ENCODE measurements around the gene LDAH.
"Not testable (repeated sequence)": the region's sequence is repeated elsewhere in the genome, so short reads cannot be mapped to it uniquely, and the experiment has no call there.

The LDAH gene

DNA sequence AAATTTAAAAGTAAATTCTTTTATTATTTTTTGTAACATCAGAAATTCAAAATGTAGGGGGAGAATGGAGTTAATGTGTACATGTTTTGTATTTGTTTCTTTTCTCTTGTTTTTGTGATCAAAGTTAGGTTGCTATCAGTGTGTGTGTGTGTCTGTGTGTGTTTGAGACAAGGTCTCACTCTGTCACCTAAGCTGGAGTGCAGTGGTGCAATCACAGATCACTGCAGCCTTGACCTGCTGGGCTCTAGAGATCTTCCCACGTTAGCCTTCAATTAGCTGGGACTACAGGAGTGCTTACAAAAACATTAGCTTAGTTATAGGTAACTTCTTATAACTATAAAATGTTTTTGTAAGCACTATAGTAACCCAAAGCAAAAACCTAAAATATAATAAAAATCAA is 105.3 kb downstream of the LDAH start:
- no peak for DNase-seq

- DNase-seq, result not testable (repeated sequence)
Measured at GRCh38 chr2:20716164-20716563, 106.7 kb downstream of the LDAH start.

GRCh38 chr2:20714412-20714811 is 108.5 kb downstream of the LDAH start:
- not testable (repeated sequence) for DNase-seq

DNA sequence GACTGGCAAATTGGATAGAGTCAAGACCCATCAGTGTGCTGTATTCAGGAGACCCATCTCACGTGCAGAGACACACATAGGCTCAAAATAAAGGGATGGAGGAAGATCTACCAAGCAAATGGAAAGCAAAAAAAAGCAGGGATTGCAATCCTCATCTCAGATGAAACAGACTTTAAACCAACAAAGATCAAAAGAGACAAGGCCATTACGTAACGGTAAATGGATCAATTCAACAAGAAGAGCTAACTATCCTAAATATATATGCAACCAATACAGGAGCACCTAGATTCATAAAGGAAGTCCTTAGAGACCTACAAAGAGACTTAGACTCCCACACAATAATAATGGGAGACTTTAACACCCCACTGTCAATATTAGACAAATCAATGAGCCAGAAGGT is 109.3 kb downstream of the LDAH start:
- not testable (repeated sequence) for DNase-seq

DNA sequence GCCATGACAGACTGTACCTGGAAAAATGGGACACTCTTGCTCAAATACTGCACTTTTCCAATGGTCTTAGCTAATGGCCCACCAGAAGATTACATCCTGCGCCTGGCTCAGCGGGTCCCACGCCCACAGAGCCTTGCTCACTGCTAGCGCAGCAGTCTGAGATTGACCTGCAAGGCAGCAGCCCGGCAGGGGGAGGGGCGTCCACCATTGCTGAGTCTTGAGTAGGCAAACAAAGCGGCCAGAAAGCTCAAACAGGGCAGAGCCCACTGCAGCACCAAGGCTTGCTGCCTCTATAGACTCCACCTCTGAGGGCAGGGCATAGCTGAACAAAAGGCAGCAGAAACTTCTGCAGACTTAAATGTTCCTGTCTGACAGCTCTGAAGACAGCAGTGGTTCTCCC is 111.3 kb downstream of the LDAH start:
- not testable (repeated sequence) for DNase-seq

GRCh38 chr2:20707601-20708000 is 115.3 kb downstream of the LDAH start:
- DNase-seq, result no peak

DNA sequence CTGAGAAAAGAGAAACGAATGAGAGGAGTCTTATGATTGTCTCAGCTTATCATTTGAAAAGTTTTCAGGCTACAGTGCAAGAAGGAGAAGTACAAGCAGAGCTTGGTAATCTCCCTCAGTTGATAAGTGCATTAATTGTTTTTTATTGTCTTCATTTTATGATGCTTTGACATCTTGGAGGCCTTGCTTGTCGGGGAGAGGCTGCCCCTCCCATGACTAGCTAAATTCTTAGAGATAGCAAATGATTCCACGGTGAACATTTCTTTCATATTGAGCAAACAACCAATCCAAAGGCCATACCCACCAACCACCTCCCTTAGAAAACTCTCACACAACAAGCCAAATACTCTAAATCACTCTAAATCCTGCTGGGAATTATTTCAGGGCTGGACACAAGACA is 116.1 kb downstream of the LDAH start:
- DNase-seq, result no peak

- DNase-seq, result no peak
Measured at GRCh38 chr2:20706217-20706616, 116.7 kb downstream of the LDAH start.

- DNase-seq, result no peak
Measured at GRCh38 chr2:20704886-20705285, 118.0 kb downstream of the LDAH start.

GRCh38 chr2:20702563-20702962 is 120.3 kb downstream of the LDAH start:
- no peak for DNase-seq

DNA sequence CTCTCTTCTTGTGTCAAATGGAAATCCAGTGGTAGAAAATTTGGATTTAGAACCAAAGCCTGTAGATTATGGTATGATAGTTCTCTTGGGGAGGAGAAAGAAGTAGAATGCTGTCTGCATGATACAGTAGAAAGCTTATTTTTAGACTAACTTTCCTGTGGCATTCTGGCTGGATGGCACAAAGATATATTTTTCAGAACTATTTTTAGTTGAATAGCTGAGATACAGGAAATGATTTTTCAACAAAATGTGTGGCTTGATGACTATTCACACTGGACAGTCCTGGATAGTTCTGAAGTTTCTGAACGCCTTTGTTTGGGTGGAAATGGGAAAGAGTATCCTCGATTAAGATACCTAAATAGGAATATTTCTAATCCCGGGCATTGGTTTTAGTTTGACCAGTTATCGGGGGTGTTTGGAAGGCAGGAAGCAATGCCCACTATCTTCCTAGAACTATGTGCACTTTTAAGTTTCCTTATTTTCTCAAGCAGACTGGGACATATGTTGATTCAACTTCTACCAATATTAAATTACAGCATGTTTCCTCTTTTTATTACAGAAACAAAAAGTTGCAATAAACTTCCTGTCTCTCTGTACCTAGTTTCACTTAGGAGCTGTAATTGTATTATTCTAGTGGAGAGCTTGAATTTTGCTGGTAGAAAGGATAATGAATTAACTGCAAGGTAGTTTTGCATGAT is 123.8 kb downstream of the LDAH start:
- no peak for DNase-seq

- no peak for DNase-seq
Measured at GRCh38 chr2:20697322-20697934, 125.5 kb downstream of the LDAH start.

DNA sequence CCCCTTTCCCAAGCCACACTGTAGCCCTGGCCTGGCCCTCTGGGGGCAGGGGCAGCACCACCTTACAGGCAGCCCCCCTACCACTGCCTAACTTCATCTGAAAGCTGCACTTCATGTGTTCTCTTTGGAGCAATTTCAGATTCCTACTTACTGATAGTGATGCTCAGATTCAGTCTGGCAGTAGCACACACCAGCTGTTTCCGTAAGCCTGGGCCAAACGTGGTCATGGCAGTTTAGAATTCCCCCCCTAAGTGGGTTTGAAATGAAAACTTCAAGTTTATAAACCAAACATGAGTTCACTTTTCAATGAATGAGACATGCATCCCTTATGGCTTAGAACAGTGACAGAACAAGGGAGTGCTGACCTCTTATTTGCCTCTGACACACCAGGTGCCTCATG is 126.5 kb downstream of the LDAH start:
- no peak for DNase-seq

- no peak for DNase-seq
Measured at GRCh38 chr2:20693317-20693716, 129.6 kb downstream of the LDAH start.

DNA sequence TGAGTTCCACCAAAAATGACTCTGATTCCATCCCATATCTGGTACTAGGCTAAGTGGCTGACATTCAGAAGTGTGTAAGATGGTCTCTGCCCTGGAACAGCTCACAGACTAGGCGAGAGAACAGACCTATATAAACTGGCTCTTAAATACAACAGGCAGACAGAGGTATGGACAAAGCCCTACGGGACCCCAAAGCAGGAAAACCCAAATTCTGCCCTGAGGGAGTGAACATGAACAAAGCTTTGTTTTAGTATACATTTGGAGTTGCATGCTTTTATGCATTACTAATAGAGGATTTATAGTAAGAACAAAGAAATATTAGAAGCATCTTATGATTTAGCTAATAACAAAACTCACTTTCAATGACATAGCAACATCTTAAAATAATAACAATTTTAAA is 130.8 kb downstream of the LDAH start:
- DNase-seq, result no peak

- no peak for DNase-seq
Measured at GRCh38 chr2:20691076-20691734, 131.7 kb downstream of the LDAH start.

GRCh38 chr2:20689428-20690264 is 133.3 kb downstream of the LDAH start:
- DNase-seq, result no peak

- no peak for DNase-seq
Measured at GRCh38 chr2:20687260-20687832, 135.6 kb downstream of the LDAH start.

GRCh38 chr2:20684581-20685063 is 138.3 kb downstream of the LDAH start:
- DNase-seq, result no peak

GRCh38 chr2:20682167-20682920 is 140.6 kb downstream of the LDAH start:
- no peak for DNase-seq

- DNase-seq, result no peak
Measured at GRCh38 chr2:20680744-20681375, 142.0 kb downstream of the LDAH start.

- DNase-seq, result no peak
Measured at GRCh38 chr2:20678780-20679179, 144.1 kb downstream of the LDAH start.

Data from NCI-H1092 (cell line).